Activated T-helper 1 cell treated with anti-CD3 and anti-CD28 coated beads, Interleukin-12 subunit alpha, Interleukin-12 subunit beta, Interleukin-2, Interleukin-4 antibody, amounts not matched to agents 30 ng/mL and 10 ng/mL and 1 ng/mL, durations not matched to agents 14 hours and 24 hours and 36 hours (primary cell): ENCODE measurements around the gene NOD2. TPM values are rescaled to one million over a fixed set of nuclear protein-coding genes. Genes with fewer than 3 reads are reported as not detected.

Experiments used
- DNase-seq: peaks from one replicate; pipeline ENCODE4 v3.0.0; 2021; ENCODE audit warnings: low spot score
- H3K27ac Mint-ChIP-seq: one replicate; pipeline ENCODE4 v1.8.0; 2021; ENCODE audit warnings: mild to moderate bottlenecking, mixed read lengths
- H3K27me3 Mint-ChIP-seq: one replicate; pipeline ENCODE4 v1.8.0; 2022; ENCODE audit warnings: mild to moderate bottlenecking, moderate library complexity, mixed read lengths; ENCODE audit not compliant: insufficient read depth
- H3K36me3 Mint-ChIP-seq: one replicate; pipeline ENCODE4 v1.8.0; 2021; ENCODE audit warnings: low read depth, mixed read lengths
- H3K4me1 Mint-ChIP-seq: one replicate; pipeline ENCODE4 v1.8.0; 2021; ENCODE audit warnings: low read depth, mixed read lengths
- H3K4me3 Mint-ChIP-seq: one replicate; pipeline ENCODE4 v1.8.0; 2021; ENCODE audit warnings: mild to moderate bottlenecking, moderate library complexity, mixed read lengths
- H3K9me3 Mint-ChIP-seq: one replicate; pipeline ENCODE4 v1.8.0; 2021; ENCODE audit warnings: mixed read lengths
- intact Hi-C: fragments of 100-400 bp; cut with micrococcal nuclease; formaldehyde crosslinking; loops from one replicate; pipeline ENCODE4 v1.15.1; 2024
- total RNA-seq: library from RNA; stranded (reverse); gene quantifications from 2 replicates; pipeline ENCODE4 v1.2.3, GENCODE V29; 2022

Gene NOD2
- total RNA-seq, 1 donor from 2014 or later = 6.7 TPM

GRCh38 chr16:50718061-50718760 is 24.8 kb downstream of the NOD2 start:
- Mint-ChIP-seq H3K4me1 (peaks cover 42% of the 10 kb centered on the region), H3K9me3 (peaks cover 9% of the 10 kb centered on the region), H3K27me3 (no peaks in the 10 kb centered on the region), H3K4me3 (no peak overlapping the region), H3K36me3 (peaks cover 21% of the 10 kb centered on the region), H3K27ac (no peak overlapping the region)
- intact Hi-C loops = no loop called here
- no peak for DNase-seq

GRCh38 chr16:50718761-50719400 is 25.5 kb downstream of the NOD2 start:
- peaks cover 16% of the 10 kb centered on the region for H3K9me3 Mint-ChIP-seq
- H3K36me3 Mint-ChIP-seq = peaks cover 28% of the 10 kb centered on the region
- H3K27ac Mint-ChIP-seq = no peak overlapping the region
- no peak for DNase-seq
- no peaks in the 10 kb centered on the region for H3K27me3 Mint-ChIP-seq
- peaks cover 44% of the 10 kb centered on the region for H3K4me1 Mint-ChIP-seq
- intact Hi-C loops = no loop called here
- H3K4me3 Mint-ChIP-seq = no peak overlapping the region

DNA sequence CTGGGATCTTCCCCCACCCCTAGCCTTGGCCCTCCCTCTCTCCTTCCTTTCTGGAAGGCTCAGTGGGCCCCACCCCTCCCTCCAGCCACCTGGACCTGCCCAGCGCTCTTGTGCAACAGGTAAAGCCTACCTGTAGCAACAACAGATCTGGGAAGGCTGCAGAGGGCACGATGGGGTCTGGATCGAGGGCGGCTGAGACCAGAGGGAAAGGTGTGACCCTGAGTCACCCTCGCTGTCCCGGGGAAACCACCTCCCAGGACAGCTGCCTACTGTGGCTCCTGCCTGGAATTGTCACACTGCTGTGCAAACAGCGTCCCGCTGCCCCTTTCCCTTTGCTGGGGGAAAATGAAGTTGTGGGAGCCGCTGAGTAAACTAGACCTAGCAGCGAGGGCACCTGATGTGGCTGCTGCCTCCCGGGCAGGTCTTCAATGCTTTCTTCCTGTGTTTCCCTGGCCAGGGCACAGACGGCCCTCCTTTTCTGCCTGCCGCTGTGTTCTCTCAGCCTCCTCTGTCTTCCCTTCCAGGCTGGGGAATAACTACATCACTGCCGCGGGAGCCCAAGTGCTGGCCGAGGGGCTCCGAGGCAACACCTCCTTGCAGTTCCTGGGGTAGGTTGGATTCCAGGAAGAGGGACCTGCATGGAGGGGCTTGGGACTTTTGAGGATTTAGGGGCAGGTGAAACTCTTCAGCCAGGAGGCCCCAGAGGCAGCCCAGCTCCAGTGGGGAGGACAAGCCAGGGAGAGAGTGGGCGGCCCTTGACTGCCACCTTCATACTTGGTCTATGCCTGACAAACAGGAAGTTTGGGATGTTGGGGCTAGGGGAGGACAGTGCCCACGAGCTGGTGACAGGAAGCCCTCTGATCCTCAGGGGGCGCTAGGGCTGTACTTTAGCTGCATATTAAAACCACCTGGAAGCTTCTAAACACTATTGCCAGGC is 26.3 kb downstream of the NOD2 start:
- Mint-ChIP-seq H3K36me3 (peaks cover 35% of the 10 kb centered on the region), H3K27ac (peak overlapping the region; percentile 21), H3K27me3 (no peaks in the 10 kb centered on the region), H3K4me1 (peaks cover 47% of the 10 kb centered on the region), H3K9me3 (peaks cover 24% of the 10 kb centered on the region), H3K4me3 (no peak overlapping the region)
- no peak for DNase-seq
- intact Hi-C loops = no loop called here

- Mint-ChIP-seq H3K4me1 (peaks cover 43% of the 10 kb centered on the region), H3K4me3 (no peak overlapping the region), H3K27me3 (no peaks in the 10 kb centered on the region), H3K27ac (peak overlapping the region; percentile 59), H3K9me3 (peaks cover 33% of the 10 kb centered on the region), H3K36me3 (peaks cover 48% of the 10 kb centered on the region)
- intact Hi-C loops = no loop called here
- DNase-seq = no peak
Measured at GRCh38 chr16:50721549-50722404, 28.4 kb downstream of the NOD2 start.

DNA sequence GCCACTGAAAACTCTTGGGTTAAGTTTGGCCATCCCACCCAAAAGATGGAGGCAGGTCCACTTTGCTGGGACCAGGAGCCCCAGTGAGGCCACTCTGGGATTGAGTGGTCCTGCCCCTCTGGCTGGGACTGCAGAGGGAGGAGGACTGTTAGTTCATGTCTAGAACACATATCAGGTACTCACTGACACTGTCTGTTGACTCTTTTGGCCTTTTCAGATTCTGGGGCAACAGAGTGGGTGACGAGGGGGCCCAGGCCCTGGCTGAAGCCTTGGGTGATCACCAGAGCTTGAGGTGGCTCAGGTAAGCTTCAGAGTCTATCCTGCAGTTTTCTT is 29.0 kb downstream of the NOD2 start:
- Mint-ChIP-seq H3K36me3 (peaks cover 48% of the 10 kb centered on the region), H3K27ac (peak overlapping the region; percentile 59)
- intact Hi-C loops = no loop called here

DNA sequence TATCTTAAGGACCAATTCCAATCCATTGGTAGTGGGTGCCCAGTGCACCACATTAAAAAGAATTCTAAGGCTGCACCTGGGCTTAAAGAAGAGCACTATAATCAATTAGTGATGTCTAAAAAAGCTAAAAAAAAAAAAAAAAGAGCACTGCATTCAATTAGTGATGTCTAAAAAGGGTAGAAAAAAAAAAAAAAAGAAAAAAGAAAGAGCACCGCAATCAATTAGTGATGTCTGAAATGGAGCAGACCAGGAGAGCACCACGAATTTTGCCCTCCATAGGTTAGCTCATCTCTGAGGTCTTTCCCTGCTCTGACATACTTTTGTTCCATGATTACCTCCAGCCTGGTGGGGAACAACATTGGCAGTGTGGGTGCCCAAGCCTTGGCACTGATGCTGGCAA is 29.6 kb downstream of the NOD2 start:
- Mint-ChIP-seq H3K27ac (no peak overlapping the region), H3K4me1 (peaks cover 33% of the 10 kb centered on the region), H3K36me3 (peaks cover 49% of the 10 kb centered on the region), H3K27me3 (no peaks in the 10 kb centered on the region), H3K9me3 (peaks cover 33% of the 10 kb centered on the region), H3K4me3 (no peak overlapping the region)
- no peak for DNase-seq
- intact Hi-C loops = no loop called here

More for the DNA sequence above, 29.0 kb downstream of the NOD2 start:
- no peak overlapping the region for H3K4me3 Mint-ChIP-seq
- DNase-seq = no peak
- H3K9me3 Mint-ChIP-seq = peaks cover 33% of the 10 kb centered on the region
- peaks cover 37% of the 10 kb centered on the region for H3K4me1 Mint-ChIP-seq
- no peaks in the 10 kb centered on the region for H3K27me3 Mint-ChIP-seq

GRCh38 chr16:50724306-50724705 is 30.9 kb downstream of the NOD2 start:
- H3K27ac Mint-ChIP-seq = no peak overlapping the region
- H3K9me3 Mint-ChIP-seq = peaks cover 33% of the 10 kb centered on the region
- intact Hi-C loops = no loop called here
- DNase-seq = no peak
- no peak overlapping the region for H3K4me3 Mint-ChIP-seq
- peaks cover 29% of the 10 kb centered on the region for H3K4me1 Mint-ChIP-seq
- H3K36me3 Mint-ChIP-seq = peaks cover 53% of the 10 kb centered on the region
- no peaks in the 10 kb centered on the region for H3K27me3 Mint-ChIP-seq

DNA sequence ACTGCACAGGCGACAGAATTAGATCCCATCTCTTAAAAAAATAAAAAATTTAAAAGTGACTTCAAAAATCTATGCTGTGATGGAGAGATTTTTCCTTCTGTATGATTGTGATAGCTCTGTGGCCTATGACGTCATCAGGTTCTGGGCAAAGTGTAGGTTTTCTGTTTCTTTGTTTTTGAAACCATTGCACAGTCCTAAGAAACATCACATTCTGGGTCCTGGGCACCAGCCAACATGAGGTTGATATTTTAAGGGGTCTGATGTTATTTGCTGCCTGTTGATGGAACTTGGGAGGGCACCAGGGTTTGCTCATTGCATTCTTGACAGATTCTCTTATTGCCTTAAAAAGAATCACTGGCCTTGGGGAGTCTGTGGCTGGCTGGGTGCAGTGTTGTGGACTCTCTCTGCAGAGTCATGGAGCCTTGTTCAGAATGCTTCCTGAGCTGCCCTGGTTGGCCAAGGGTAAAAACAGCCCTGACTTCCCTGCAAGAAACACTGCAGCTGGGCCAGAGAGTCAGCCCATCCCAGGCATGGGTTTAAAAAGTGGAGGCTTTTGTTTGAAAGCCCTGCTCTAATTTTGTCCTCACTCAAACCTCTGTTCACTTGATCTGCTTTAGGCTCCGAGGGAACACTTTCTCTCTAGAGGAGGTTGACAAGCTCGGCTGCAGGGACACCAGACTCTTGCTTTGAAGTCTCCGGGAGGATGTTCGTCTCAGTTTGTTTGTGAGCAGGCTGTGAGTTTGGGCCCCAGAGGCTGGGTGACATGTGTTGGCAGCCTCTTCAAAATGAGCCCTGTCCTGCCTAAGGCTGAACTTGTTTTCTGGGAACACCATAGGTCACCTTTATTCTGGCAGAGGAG is 38.0 kb downstream of the NOD2 start:
- Mint-ChIP-seq H3K27me3 (no peaks in the 10 kb centered on the region), H3K36me3 (peaks cover 38% of the 10 kb centered on the region), H3K27ac (peak overlapping the region; percentile 75), H3K4me3 (peak overlapping the region; percentile 28), H3K4me1 (peaks cover 37% of the 10 kb centered on the region), H3K9me3 (no peaks in the 10 kb centered on the region)
- intact Hi-C loops = no loop called here
- no peak for DNase-seq

GRCh38 chr16:50731989-50732832 is 38.8 kb downstream of the NOD2 start:
- H3K4me3 Mint-ChIP-seq = no peak overlapping the region
- H3K4me1 Mint-ChIP-seq = peaks cover 46% of the 10 kb centered on the region
- peaks cover 39% of the 10 kb centered on the region for H3K36me3 Mint-ChIP-seq
- DNase-seq = no peak
- intact Hi-C loops = no loop called here
- H3K9me3 Mint-ChIP-seq = no peaks in the 10 kb centered on the region
- H3K27ac Mint-ChIP-seq = peak overlapping the region; percentile 19
- H3K27me3 Mint-ChIP-seq = no peaks in the 10 kb centered on the region

DNA sequence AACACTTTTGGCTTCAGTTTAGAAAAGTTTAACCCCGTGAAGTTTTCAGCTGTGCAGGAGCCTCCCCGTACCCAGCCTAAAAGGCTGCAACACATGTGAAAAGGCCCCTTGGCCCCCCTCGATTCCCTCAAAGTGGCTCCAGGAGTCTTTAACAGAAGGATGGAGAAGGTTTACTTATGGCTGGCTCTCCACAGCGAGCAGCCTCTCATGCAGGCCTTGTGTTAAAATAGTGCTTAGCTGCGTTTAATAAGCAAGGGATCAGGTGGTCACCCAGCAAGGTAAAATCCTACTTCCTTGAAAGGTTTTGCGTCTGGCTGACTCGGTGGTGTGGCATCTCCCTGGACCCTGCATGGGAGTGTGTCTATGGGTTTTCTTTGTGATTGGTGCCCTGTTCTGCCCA is 40.1 kb downstream of the NOD2 start:
- H3K4me3 Mint-ChIP-seq = no peak overlapping the region
- no peaks in the 10 kb centered on the region for H3K27me3 Mint-ChIP-seq
- intact Hi-C loops = no loop called here
- H3K9me3 Mint-ChIP-seq = no peaks in the 10 kb centered on the region
- no peak overlapping the region for H3K27ac Mint-ChIP-seq
- H3K36me3 Mint-ChIP-seq = peaks cover 35% of the 10 kb centered on the region
- peaks cover 49% of the 10 kb centered on the region for H3K4me1 Mint-ChIP-seq
- DNase-seq = no peak

- peak overlapping the region; percentile 4 for H3K4me3 Mint-ChIP-seq
- DNase-seq = no peak
- H3K9me3 Mint-ChIP-seq = no peaks in the 10 kb centered on the region
- H3K36me3 Mint-ChIP-seq = peaks cover 35% of the 10 kb centered on the region
- peaks cover 63% of the 10 kb centered on the region for H3K4me1 Mint-ChIP-seq
- H3K27me3 Mint-ChIP-seq = no peaks in the 10 kb centered on the region
- peak overlapping the region; percentile 35 for H3K27ac Mint-ChIP-seq
- intact Hi-C loops = no loop called here
Measured at GRCh38 chr16:50735629-50736122, 42.3 kb downstream of the NOD2 start.
